Measurements from ENCODE around the gene KIF6. TPM values are rescaled to one million over a fixed set of nuclear protein-coding genes. Genes with fewer than 3 reads are reported as not detected.
A peak's percentile ranks its signal among the peaks of the same experiment; 100 is the strongest.

KIF6 gene
- total and polyA plus RNA-seq, 2 of the 8 experiments (the other 6 are each of a cell fraction or from before 2014, with no cell fraction given) = 0.53 to 0.65 TPM

GRCh38 chr6:39294133-39294532 is 431.1 kb downstream of the KIF6 start:
- no peaks in the 10 kb centered on the region for H3K79me1 ChIP-seq (ENCODE audit: low read depth, low read length)
- no peak overlapping the region for H4K5ac ChIP-seq (ENCODE audit: insufficient read length, low read depth, low read length)
- WGBS, 2 experiments (ENCODE audit: extremely low coverage in 1 of 2, insufficient coverage in 1 of 2, insufficient read length in 1 of 2, insufficient replicate concordance in 2 of 2, low coverage in 1 of 2, low lambda C conversion rate in 2 of 2, missing lambda C conversion rate in 1 of 2) = 94% methylated on average over 5 of the region's 5 CpGs; no CpG with 5 or more reads in 1 of the 2 experiments
- peak overlapping the region; percentile 9 for H4K91ac ChIP-seq (replicated peaks; ENCODE audit: insufficient read length, low read length)
- no peak overlapping the region for H3K9ac ChIP-seq (replicated peaks in 1 of 4; ENCODE audit: extremely low read depth in 1 of 4, low read depth in 3 of 4, low read length in 3 of 4)
- H3K9me3 ChIP-seq (ENCODE audit: insufficient read depth in 2 of 2, low read depth in 1 of 2, low read length in 1 of 2) = no peaks in the 10 kb centered on the region
- CTCF ChIA-PET (ENCODE audit: partially characterized antibody) = interaction anchor here (0.9 to 47.4 kb wide), 4 partner anchors 9 to 135 kb away, joined by 3 to 1738 read pairs (median 4); partner anchors contain the start of gene KCNK5
- peak overlapping the region; percentile 91; the same call in 1 of the 2 replicates for H2BK20ac ChIP-seq (ENCODE audit: low read length)
- no peak overlapping the region for H3K14ac ChIP-seq (ENCODE audit: insufficient read length)
- H3K79me2 ChIP-seq (ENCODE audit: control insufficient read depth in 1 of 2, insufficient read depth in 2 of 2, low read length in 2 of 2) = no peaks in the 10 kb centered on the region
- H4K20me1 ChIP-seq (replicated peaks in 1 of 2; ENCODE audit: control insufficient read depth in 1 of 2, insufficient read depth in 2 of 2, low read length in 2 of 2) = no peaks in the 10 kb centered on the region
- H2BK5ac ChIP-seq (ENCODE audit: low read depth, low read length) = peak overlapping the region; percentile 76; the same call in 1 of the 2 replicates
- no peak overlapping the region for H2AFZ ChIP-seq (ENCODE audit: low read length)
- H3K18ac ChIP-seq (ENCODE audit: extremely low read depth, low read length) = peak overlapping the region; percentile 78
- H2BK15ac ChIP-seq (ENCODE audit: low read length) = peak overlapping the region; percentile 89
- TF ChIP-seq RFX5 (IDR thresholded peaks at IDR 0.05; ENCODE audit: borderline replicate concordance, low read depth, low read length) (no peak), KDM5A (IDR thresholded peaks at IDR 0.05; ENCODE audit: low read length) (no peak), CHD2 (IDR thresholded peaks at IDR 0.05; ENCODE audit: low read length) (no peak), EZH2 (IDR thresholded peaks at IDR 0.05; ENCODE audit: low read depth, low read length, severe bottlenecking) (no peak), TAF7 (optimal IDR thresholded peaks at IDR 0.05; ENCODE audit: borderline replicate concordance, low read depth, low read length) (no peak), SIX5 (IDR thresholded peaks at IDR 0.05; ENCODE audit: low read depth, low read length) (no peak), CREB1 (IDR thresholded peaks at IDR 0.05) (no peak), E2F6 (IDR thresholded peaks at IDR 0.05) (no peak), JUND (IDR thresholded peaks at IDR 0.05; ENCODE audit: low read length) (no peak)
- TF ChIP-seq, protein P1, sequence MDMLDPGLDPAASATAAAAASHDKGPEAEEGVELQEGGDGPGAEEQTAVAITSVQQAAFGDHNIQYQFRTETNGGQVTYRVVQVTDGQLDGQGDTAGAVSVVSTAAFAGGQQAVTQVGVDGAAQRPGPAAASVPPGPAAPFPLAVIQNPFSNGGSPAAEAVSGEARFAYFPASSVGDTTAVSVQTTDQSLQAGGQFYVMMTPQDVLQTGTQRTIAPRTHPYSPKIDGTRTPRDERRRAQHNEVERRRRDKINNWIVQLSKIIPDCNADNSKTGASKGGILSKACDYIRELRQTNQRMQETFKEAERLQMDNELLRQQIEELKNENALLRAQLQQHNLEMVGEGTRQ (IDR thresholded peaks at IDR 0.05; ENCODE audit: low read length) = no peak
- no peak overlapping the region; the same call in 1 of the 2 replicates for H4K8ac ChIP-seq (ENCODE audit: extremely low read depth, insufficient read depth, low read length)
- H3K27ac ChIP-seq (ENCODE audit: low read depth, low read length) = no peak overlapping the region; the same call in 1 of the 2 replicates
- POLR2A ChIA-PET (ENCODE audit: partially characterized antibody) = no interaction called here
- H2BK12ac ChIP-seq (ENCODE audit: low read depth, low read length) = peak overlapping the region; percentile 62; the same call in 1 of the 2 replicates
- FAIRE-seq (no peak), DNase-seq (ENCODE audit: low read depth in 1 of 2, low spot score in 2 of 2) (no peak)
- no peak overlapping the region for H3K23ac ChIP-seq (ENCODE audit: insufficient read length)
- H3K23me2 ChIP-seq (ENCODE audit: low read depth, low read length) = no peaks in the 10 kb centered on the region; the same call in 1 of the 2 replicates
- no peaks in the 10 kb centered on the region for H3K36me3 ChIP-seq (ENCODE audit: control insufficient read depth in 2 of 4, insufficient read depth in 4 of 4, low read length in 3 of 4)
- H3K4me3 ChIP-seq (ENCODE audit: extremely low read depth in 1 of 4, insufficient read depth in 2 of 4, low read depth in 3 of 4, low read length in 4 of 4) = no peak overlapping the region
- H3K27me3 ChIP-seq (replicated peaks in 1 of 4; ENCODE audit: control insufficient read depth in 3 of 4, extremely low read depth in 1 of 4, insufficient read depth in 3 of 4, low read length in 3 of 4) = peaks cover 0 to 9% (median 1%) of the 10 kb centered on the region in 4 experiments; a peak in 3 of 7 replicates
- H3K4me2 ChIP-seq (ENCODE audit: insufficient read depth in 1 of 2, low read depth in 2 of 2, low read length in 2 of 2) = no peak overlapping the region
- H3K4ac ChIP-seq (replicated peaks; ENCODE audit: insufficient read length, low read depth, low read length) = no peak overlapping the region
- H3K4me1 ChIP-seq (replicated peaks in 1 of 4; ENCODE audit: control insufficient read depth in 3 of 4, insufficient read depth in 4 of 4, low read length in 3 of 4) = peaks cover 0 to 15% (median 11%) of the 10 kb centered on the region in 4 experiments
- H2BK120ac ChIP-seq (replicated peaks; ENCODE audit: low read depth, low read length) = no peak overlapping the region
- no peak overlapping the region for H3K56ac ChIP-seq (replicated peaks; ENCODE audit: insufficient read length, low read depth, low read length)
- H2AK5ac ChIP-seq (ENCODE audit: low read depth, low read length) = no peak overlapping the region

Data from H1 (cell line).